C4-2B (cell line): ENCODE data around the gene ANKZF1.

Experiments used
- ZFX ChIP-seq: fragments of 450-650 bp; IDR thresholded peaks from 2 replicates; pipeline ENCODE4 v1.6.1; 2017
- TF ChIP-seq, protein P1 (sequence below): fragments of 450-650 bp; conservative IDR thresholded peaks from 2 replicates; pipeline ENCODE4 v1.5.1; 2017; ENCODE audit warnings: mild to moderate bottlenecking

DNA sequence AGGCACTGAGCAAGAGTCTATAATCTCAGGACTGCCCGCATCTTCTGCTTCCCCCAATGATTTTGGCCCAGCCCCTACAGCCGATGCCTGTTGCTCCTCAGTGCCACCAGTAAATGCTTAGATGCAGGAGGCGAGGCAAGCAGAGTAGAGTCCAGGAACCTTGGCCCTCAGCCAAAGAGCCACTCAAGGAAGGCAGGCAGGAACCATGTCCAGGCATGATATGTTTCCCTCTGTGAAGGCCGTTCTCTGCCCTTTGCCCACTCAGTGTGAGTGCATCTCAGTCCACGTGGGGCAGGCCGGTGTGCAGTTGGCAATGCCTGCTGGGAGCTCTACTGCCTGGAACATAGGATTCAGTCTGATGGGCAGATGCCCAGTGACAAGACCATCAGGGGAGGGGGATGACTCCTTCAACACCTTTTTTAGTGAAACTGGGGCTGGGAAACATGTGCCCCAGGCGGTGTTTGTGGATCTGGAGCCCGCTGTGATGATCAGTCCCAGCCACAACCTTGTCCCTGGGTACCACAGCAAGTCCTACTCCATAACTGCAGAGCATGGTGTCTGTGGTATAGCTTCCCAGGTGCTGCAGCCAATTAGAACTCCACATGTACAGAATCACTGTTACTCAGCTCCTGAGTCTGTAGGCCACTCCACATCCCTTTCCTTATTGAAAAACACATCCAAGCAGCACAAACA is 39.9 kb downstream of the ANKZF1 start:
- TF ChIP-seq, protein P1, sequence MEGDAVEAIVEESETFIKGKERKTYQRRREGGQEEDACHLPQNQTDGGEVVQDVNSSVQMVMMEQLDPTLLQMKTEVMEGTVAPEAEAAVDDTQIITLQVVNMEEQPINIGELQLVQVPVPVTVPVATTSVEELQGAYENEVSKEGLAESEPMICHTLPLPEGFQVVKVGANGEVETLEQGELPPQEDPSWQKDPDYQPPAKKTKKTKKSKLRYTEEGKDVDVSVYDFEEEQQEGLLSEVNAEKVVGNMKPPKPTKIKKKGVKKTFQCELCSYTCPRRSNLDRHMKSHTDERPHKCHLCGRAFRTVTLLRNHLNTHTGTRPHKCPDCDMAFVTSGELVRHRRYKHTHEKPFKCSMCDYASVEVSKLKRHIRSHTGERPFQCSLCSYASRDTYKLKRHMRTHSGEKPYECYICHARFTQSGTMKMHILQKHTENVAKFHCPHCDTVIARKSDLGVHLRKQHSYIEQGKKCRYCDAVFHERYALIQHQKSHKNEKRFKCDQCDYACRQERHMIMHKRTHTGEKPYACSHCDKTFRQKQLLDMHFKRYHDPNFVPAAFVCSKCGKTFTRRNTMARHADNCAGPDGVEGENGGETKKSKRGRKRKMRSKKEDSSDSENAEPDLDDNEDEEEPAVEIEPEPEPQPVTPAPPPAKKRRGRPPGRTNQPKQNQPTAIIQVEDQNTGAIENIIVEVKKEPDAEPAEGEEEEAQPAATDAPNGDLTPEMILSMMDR, result no peak
- TF ChIP-seq ZFX, result no peak
